Measurements from ENCODE around the gene MPPED2. TPM values are rescaled to one million over a fixed set of nuclear protein-coding genes. Genes with fewer than 3 reads are reported as not detected.

The MPPED2 gene
- total RNA-seq, 2 donors from 2014 or later, result 1.6 to 3.1 TPM

DNA sequence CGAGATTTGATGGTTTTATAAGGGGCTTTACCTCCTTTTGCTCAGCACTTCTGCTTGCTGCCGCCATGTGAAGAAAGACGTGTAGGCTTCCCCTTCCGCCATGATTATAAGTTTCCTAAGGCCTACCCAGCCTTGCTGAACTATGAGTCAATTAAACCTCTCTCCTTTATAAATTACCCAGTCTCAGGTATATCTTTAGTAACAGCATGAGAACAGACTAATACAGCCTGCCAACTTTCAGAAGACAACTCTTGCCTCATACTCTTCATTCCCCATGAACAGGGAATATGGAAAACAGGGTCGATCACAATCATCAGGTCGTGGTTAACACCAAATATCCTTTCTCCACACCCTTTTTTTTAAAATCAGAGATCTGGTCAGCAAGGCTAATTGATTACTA, 83.0 kb downstream of the MPPED2 start:
- 57 to 79% methylated on average over 6 of the region's 6 CpGs for WGBS, 2 donors
- Histone ChIP-seq H3K4me3 (no peak overlapping the region), H3K36me3 (replicated peaks in 1 of 2; ENCODE audit: insufficient read depth in 1 of 2, low read depth in 2 of 2) (no peaks in the 10 kb centered on the region), H3K4me1 (no peaks in the 10 kb centered on the region), H3K9me3 (no peaks in the 10 kb centered on the region), H3K27me3 (no peaks in the 10 kb centered on the region), H3K27ac (no peak overlapping the region)
- TF ChIP-seq POLR2A (IDR thresholded peaks at IDR 0.05), result no peak
- TF ChIP-seq CTCF (IDR thresholded peaks at IDR 0.05), result no peak
- no peak for DNase-seq
- intact Hi-C loops (cut with DNase I), result no loop called here
- no peak for ATAC-seq

- Histone ChIP-seq H3K4me3 (no peak overlapping the region), H3K36me3 (replicated peaks in 1 of 2; ENCODE audit: insufficient read depth in 1 of 2, low read depth in 2 of 2) (no peaks in the 10 kb centered on the region), H3K9me3 (no peaks in the 10 kb centered on the region), H3K27ac (no peak overlapping the region), H3K27me3 (no peaks in the 10 kb centered on the region), H3K4me1 (no peaks in the 10 kb centered on the region)
- 54 to 64% methylated on average over 2 of the region's 2 CpGs for WGBS, 2 donors
- DNase-seq (no peak), ATAC-seq (no peak)
- intact Hi-C loops (cut with DNase I), result no loop called here
- TF ChIP-seq CTCF (IDR thresholded peaks at IDR 0.05), result no peak
- TF ChIP-seq POLR2A (IDR thresholded peaks at IDR 0.05), result no peak
These were observed 83.8 kb downstream of the MPPED2 start for GRCh38 chr11:30502305-30502704.

- intact Hi-C loops (cut with DNase I), result no loop called here
- DNase-seq, result no peak
- Histone ChIP-seq H3K36me3 (replicated peaks in 1 of 2; ENCODE audit: insufficient read depth in 1 of 2, low read depth in 2 of 2) (no peaks in the 10 kb centered on the region), H3K27me3 (no peaks in the 10 kb centered on the region), H3K27ac (no peak overlapping the region), H3K4me3 (no peak overlapping the region), H3K4me1 (no peaks in the 10 kb centered on the region), H3K9me3 (no peaks in the 10 kb centered on the region)
- TF ChIP-seq CTCF (IDR thresholded peaks at IDR 0.05), result no peak
- 74 to 82% methylated on average over 2 of the region's 2 CpGs for WGBS, 2 donors
- ATAC-seq, result no peak
These were observed 84.4 kb downstream of the MPPED2 start for GRCh38 chr11:30501744-30502143.

DNA sequence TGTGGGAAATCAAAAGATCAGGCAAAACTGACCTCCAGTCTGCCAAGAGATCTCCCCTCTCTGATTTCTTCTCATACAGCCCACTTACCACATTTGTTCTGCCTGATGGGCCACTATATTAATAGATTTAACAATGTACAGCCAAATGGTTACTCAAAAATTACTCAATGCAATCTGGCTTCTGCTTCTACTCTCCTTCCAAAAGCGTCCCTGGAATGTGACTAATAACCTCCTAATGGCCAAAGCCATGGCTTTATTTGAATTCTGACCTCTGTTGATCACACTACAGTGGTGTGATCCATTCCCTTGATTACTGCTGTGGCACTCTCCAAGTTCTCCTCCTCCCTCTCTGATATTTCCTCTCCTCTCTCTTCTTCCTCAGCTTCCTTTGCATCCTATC, 86.2 kb downstream of the MPPED2 start:
- Histone ChIP-seq H3K4me3 (no peak overlapping the region), H3K27me3 (no peaks in the 10 kb centered on the region), H3K4me1 (no peaks in the 10 kb centered on the region), H3K27ac (no peak overlapping the region), H3K36me3 (replicated peaks in 1 of 2; ENCODE audit: insufficient read depth in 1 of 2, low read depth in 2 of 2) (no peaks in the 10 kb centered on the region), H3K9me3 (no peaks in the 10 kb centered on the region)
- no peak for DNase-seq
- ATAC-seq, result no peak
- TF ChIP-seq CTCF (IDR thresholded peaks at IDR 0.05), result no peak
- intact Hi-C loops (cut with DNase I), result no loop called here
- 36 to 37% methylated on average over 1 of the region's 1 CpG for WGBS, 2 donors

- intact Hi-C loops (cut with DNase I), result no loop called here
- no peak overlapping the region for H3K27ac ChIP-seq
- H3K4me3 ChIP-seq, result no peak overlapping the region
- no peaks in the 10 kb centered on the region for H3K36me3 ChIP-seq (replicated peaks in 1 of 2; ENCODE audit: insufficient read depth in 1 of 2, low read depth in 2 of 2)
- no peaks in the 10 kb centered on the region for H3K27me3 ChIP-seq
- DNase-seq (no peak), ATAC-seq (no peak)
- no peak for TF ChIP-seq CTCF (IDR thresholded peaks at IDR 0.05)
- TF ChIP-seq POLR2A (IDR thresholded peaks at IDR 0.05), result no peak
- H3K9me3 ChIP-seq, result no peaks in the 10 kb centered on the region
- 80% methylated on average over 5 of the region's 5 CpGs for WGBS, 2 donors
- H3K4me1 ChIP-seq, result no peaks in the 10 kb centered on the region
These were observed 88.6 kb downstream of the MPPED2 start for GRCh38 chr11:30497600-30497999.
